ENCODE measurements around the gene FOXJ1.

DNA sequence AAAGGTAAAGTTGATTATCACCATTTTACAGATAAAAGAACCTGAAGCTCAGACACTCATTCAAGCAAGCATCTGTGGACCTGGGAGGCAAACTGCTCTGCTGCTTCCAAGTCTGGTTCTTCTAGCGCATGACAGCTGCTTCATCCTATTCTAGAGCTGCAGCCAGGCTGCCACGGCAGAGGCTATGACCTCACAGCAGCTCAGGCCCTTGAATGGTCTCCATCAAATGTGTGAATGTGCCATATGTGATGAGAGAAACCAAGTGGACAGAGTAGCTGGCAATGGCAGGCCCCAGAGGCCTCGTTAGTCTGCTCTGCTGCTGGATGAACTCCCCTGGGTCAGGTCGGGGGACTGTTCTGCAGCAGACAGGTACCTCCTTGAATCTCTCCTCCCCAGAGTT is 30.7 kb upstream of the FOXJ1 start:
- TF ChIP-seq CTCF (IDR thresholded peaks at IDR 0.05) (no peak), POLR2A (IDR thresholded peaks at IDR 0.05) (no peak)

Measured in testis (tissue), 2 donors.